Measurements from ENCODE around the gene PTPN11. TPM values are rescaled to one million over a fixed set of nuclear protein-coding genes. Genes with fewer than 3 reads are reported as not detected.
"Not testable (repeated sequence)": the region's sequence is repeated elsewhere in the genome, so short reads cannot be mapped to it uniquely, and the experiment has no call there.

The PTPN11 gene
- total RNA-seq, 1 experiment from 2014 or later, result 181 TPM

GRCh38 chr12:112450725-112451124 lies 32.0 kb downstream of the PTPN11 start:
- DNase-seq (ENCODE audit: low read depth, low spot score) (no peak), ATAC-seq (no peak)
- Histone ChIP-seq H2AFZ (ENCODE audit: low read depth, low read length, poor library complexity, severe bottlenecking) (no peak overlapping the region), H4K20me1 (ENCODE audit: insufficient read depth) (no peaks in the 10 kb centered on the region), H3K27ac (ENCODE audit: low read depth, low read length) (no peak overlapping the region), H3K4me3 (replicated peaks in 1 of 2; ENCODE audit: low read depth in 1 of 2, low read length in 2 of 2) (no peak overlapping the region), H3K27me3 (ENCODE audit: insufficient read depth, low read length) (no peaks in the 10 kb centered on the region), H3K9me3 (ENCODE audit: control insufficient read depth in 1 of 2, insufficient read depth in 1 of 2, low read depth in 1 of 2, low read length in 2 of 2) (no peaks in the 10 kb centered on the region), H3K9ac (ENCODE audit: low read length) (no peak overlapping the region), H3K36me3 (ENCODE audit: control insufficient read depth in 1 of 2, insufficient read depth in 2 of 2, low read length in 2 of 2) (peaks cover 29 to 35% of the 10 kb centered on the region in 2 experiments), H3K4me2 (ENCODE audit: low read length) (no peak overlapping the region), H3K4me1 (ENCODE audit: control insufficient read depth in 1 of 2, insufficient read depth in 2 of 2, low read length in 2 of 2) (no peaks in the 10 kb centered on the region), H3K9me2 (ENCODE audit: insufficient read depth) (no peaks in the 10 kb centered on the region), H3K79me2 (ENCODE audit: insufficient read depth, low read length) (peaks cover 28% of the 10 kb centered on the region)
- RAD21 ChIA-PET (ENCODE audit: low non-redundant PET in 1 of 2, low total read pairs in 2 of 2, uncharacterized antibody in 2 of 2, unreplicated experiment in 2 of 2), result no interaction called here
- BruUV-seq (replicated peaks), result no TSS peak
- intact Hi-C loops (cut with micrococcal nuclease), result no loop called here
- POLR2A ChIA-PET, result no interaction called here
- CTCF ChIA-PET, result interaction anchor here (1.0 kb wide), 1 partner anchor 88 kb away, joined by 3 read pairs; no protein-coding TSS in a partner anchor
- TF ChIP-seq POLR2AphosphoS5 (IDR thresholded peaks at IDR 0.05; ENCODE audit: low read depth, low read length) (no peak), RAD21 (IDR thresholded peaks at IDR 0.05; ENCODE audit: low read depth) (0 out of 2 replicates have a peak, but pooled peaks have one; percentile 22)

- H3K9ac ChIP-seq (ENCODE audit: low read length), result no peak overlapping the region
- H3K4me2 ChIP-seq (ENCODE audit: low read length), result no peak overlapping the region
- no peaks in the 10 kb centered on the region for H4K20me1 ChIP-seq (ENCODE audit: insufficient read depth)
- H3K9me3 ChIP-seq (ENCODE audit: control insufficient read depth in 1 of 2, insufficient read depth in 1 of 2, low read depth in 1 of 2, low read length in 2 of 2), result no peaks in the 10 kb centered on the region
- no peak overlapping the region for H2AFZ ChIP-seq (ENCODE audit: low read depth, low read length, poor library complexity, severe bottlenecking)
- no peaks in the 10 kb centered on the region for H3K4me1 ChIP-seq (ENCODE audit: control insufficient read depth in 1 of 2, insufficient read depth in 2 of 2, low read length in 2 of 2)
- H3K9me2 ChIP-seq (ENCODE audit: insufficient read depth), result no peaks in the 10 kb centered on the region
- POLR2A ChIA-PET, result no interaction called here
- no peak overlapping the region for H3K27ac ChIP-seq (ENCODE audit: low read depth, low read length)
- H3K79me2 ChIP-seq (ENCODE audit: insufficient read depth, low read length), result peaks cover 10% of the 10 kb centered on the region; the same call in 1 of the 2 replicates
- no peak overlapping the region for H3K4me3 ChIP-seq (replicated peaks in 1 of 2; ENCODE audit: low read depth in 1 of 2, low read length in 2 of 2)
- TF ChIP-seq EZH2 (IDR thresholded peaks at IDR 0.05), result no peak
- no peak for TF ChIP-seq TCF7L2 (IDR thresholded peaks at IDR 0.05; ENCODE audit: borderline replicate concordance, extremely low read depth, insufficient read depth, insufficient read length)
- TF ChIP-seq JUND (IDR thresholded peaks at IDR 0.05), result no peak
- TF ChIP-seq MAX (IDR thresholded peaks at IDR 0.05), result no peak
- no peak for TF ChIP-seq SRF (IDR thresholded peaks at IDR 0.05; ENCODE audit: low read depth)
- TF ChIP-seq POLR2AphosphoS5 (IDR thresholded peaks at IDR 0.05; ENCODE audit: low read depth, low read length), result no peak
- TF ChIP-seq ZFX (IDR thresholded peaks at IDR 0.05), result no peak
- no peak for TF ChIP-seq EGR1 (IDR thresholded peaks at IDR 0.05; ENCODE audit: low read depth)
- DNase-seq (ENCODE audit: low read depth, low spot score), result no peak
- CTCF ChIA-PET, result no interaction called here
- ATAC-seq, result no peak
- BruUV-seq (replicated peaks), result TSS peak; percentile 18
- intact Hi-C loops (cut with micrococcal nuclease), result no loop called here
- H3K27me3 ChIP-seq (ENCODE audit: insufficient read depth, low read length), result no peaks in the 10 kb centered on the region
- RAD21 ChIA-PET (ENCODE audit: low non-redundant PET in 1 of 2, low total read pairs in 2 of 2, uncharacterized antibody in 2 of 2, unreplicated experiment in 2 of 2), result interaction anchor here in 1 of 2 experiments (0.7 kb wide), 1 partner anchor 379 kb away, joined by 3 read pairs; no protein-coding TSS in a partner anchor
- H3K36me3 ChIP-seq (ENCODE audit: control insufficient read depth in 1 of 2, insufficient read depth in 2 of 2, low read length in 2 of 2), result peaks cover 28 to 41% of the 10 kb centered on the region in 2 experiments
These were observed 37.3 kb downstream of the PTPN11 start for GRCh38 chr12:112456029-112456428.

- H3K9ac ChIP-seq (ENCODE audit: low read length); H3K4me1 ChIP-seq (ENCODE audit: control insufficient read depth in 1 of 2, insufficient read depth in 2 of 2, low read length in 2 of 2); CTCF ChIA-PET; H3K9me3 ChIP-seq (ENCODE audit: control insufficient read depth in 1 of 2, insufficient read depth in 1 of 2, low read depth in 1 of 2, low read length in 2 of 2); H4K20me1 ChIP-seq (ENCODE audit: insufficient read depth); DNase-seq (ENCODE audit: low read depth, low spot score); BruUV-seq (replicated peaks); H3K4me2 ChIP-seq (ENCODE audit: low read length); H2AFZ ChIP-seq (ENCODE audit: low read depth, low read length, poor library complexity, severe bottlenecking); POLR2A ChIA-PET; H3K9me2 ChIP-seq (ENCODE audit: insufficient read depth); H3K27ac ChIP-seq (ENCODE audit: low read depth, low read length); H3K27me3 ChIP-seq (ENCODE audit: insufficient read depth, low read length); ATAC-seq; H3K4me3 ChIP-seq (replicated peaks in 1 of 2; ENCODE audit: low read depth in 1 of 2, low read length in 2 of 2); intact Hi-C loops (cut with micrococcal nuclease); RAD21 ChIA-PET (ENCODE audit: low non-redundant PET in 1 of 2, low total read pairs in 2 of 2, uncharacterized antibody in 2 of 2, unreplicated experiment in 2 of 2): not testable (repeated sequence)
- peaks cover 23 to 34% of the 10 kb centered on the region in 2 experiments for H3K36me3 ChIP-seq (ENCODE audit: control insufficient read depth in 1 of 2, insufficient read depth in 2 of 2, low read length in 2 of 2)
- peaks cover 17% of the 10 kb centered on the region; the same call in 1 of the 2 replicates for H3K79me2 ChIP-seq (ENCODE audit: insufficient read depth, low read length)
These were observed 38.4 kb downstream of the PTPN11 start for GRCh38 chr12:112457142-112457541.

Data from HCT116 (cell line).